Stimulated activated CD4-positive, alpha-beta T cell treated with anti-CD3 and anti-CD28 coated beads, Interleukin-4, amount 100 ng/mL, for 48 hours (primary cell): Measurements from ENCODE around the gene IRF2.

ENCODE experiments used
- DNase-seq, 2 donors: peaks; one replicate each; pipeline ENCODE4 v3.0.0-alpha.2; 2020; ENCODE audit warnings: low read depth in 2 of 2

Gene IRF2

DNA sequence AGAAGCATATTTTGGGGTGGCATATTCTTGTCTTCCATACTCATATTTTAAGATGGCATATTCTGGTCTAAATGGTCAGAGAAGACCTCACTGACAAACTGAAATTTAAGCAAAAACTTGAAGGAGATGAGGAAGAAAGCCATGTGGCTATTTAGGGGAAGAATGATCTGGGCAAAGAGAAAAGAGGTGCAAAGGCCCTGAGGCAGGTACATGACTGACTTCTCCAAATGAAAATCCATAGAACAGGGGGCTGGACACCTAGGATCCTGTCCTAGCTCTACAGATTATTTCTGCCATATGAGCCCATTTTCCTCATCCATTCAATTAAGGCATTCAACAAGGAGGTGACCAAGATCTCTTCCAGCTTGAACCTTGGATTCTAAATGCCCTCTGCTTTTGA lies 105.6 kb downstream of the IRF2 start:
- DNase-seq = no peak

DNA sequence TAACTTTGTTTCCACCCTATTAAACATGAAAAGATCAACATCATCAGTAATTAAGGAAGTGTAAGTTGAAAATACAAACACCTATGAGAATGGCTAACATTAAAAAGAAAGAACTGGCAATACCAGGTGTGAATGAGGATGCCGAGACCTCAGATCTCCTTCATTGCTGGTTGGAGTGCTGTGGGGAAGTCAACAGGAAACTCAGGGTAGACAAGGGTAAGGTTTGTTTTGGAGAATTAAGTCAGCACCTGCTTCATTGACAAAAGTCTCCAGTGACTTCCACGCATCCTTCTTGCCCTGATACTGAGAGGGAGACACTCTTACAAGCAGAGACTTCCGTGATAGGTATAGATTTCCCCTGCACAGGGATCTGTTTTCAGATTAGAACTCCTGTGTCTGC lies 106.1 kb downstream of the IRF2 start:
- DNase-seq = no peak

DNA sequence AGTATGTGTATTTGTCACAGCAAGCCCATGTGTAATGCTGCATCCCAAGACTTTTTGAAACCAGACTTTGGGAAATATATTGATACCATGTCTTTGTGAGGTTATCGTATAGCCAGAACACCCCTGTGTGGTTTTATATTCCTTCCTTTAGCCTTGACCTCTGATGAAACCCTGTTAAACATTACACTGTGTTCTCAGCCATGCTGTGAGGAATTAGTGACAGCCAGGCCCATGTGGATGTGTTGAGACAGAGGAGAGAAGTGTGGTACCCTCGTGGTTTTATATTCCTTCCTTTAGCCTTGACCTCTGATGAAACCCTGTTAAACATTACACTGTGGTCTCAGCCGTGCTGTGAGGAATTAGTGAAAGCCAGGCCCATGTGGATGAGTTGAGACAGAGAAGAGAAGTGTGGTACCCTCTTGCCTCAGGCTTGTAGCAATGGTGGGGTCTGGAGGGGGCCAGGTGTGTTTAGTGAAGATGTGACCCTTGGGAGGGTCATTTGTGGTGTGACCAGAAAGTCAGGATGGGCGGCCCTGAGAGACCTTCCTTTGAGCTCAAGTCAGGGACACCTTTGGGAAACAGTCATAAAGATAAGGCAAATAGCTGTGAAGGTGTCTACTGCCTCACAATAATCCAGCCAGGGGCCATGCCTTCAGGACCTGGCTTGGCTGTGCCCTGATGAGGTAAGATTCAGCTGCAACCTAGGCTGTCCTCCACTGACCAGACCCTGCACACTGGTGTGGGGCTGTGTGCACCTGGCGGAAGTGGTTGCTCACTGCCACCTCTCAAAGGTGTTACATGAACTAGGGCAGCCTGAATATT lies 110.0 kb downstream of the IRF2 start:
- DNase-seq = no peak

DNA sequence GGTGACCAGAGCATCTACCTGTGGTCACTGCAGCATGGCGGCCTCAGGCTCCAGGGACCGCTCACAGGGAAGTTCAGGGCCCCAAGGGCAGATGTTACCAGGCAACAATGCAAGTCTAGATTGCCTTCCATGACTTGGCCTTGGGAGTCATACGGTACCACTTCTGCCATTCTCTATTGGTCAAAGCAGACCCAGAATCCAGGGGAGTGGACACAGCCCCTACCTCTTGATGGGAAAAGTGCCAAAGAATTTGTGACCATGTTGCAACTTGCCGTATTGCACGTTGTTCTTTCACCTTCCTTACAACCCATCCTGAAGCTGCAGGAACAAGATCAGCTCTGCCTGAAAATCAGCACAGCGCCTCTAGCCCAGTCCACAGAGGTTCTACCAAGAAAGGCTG lies 111.1 kb downstream of the IRF2 start:
- no peak for DNase-seq

DNA sequence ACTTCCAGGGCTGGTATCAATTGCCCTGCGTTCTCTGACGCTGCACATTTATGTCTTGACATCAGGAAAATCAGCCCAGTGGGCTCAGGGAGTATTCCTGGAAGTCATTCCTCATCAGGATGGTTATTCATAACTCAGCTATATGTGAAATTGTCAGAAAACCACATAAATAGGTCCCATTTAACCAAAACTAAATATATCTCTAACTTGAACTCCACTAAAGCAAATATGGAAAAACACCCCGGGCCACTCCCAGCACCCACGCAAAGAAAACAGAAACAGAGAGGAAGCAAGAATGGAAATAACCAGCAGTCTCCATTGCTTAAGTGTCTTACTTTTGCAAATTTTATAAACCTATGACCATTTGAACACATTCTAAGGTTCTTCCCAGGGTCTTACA lies 112.0 kb downstream of the IRF2 start:
- DNase-seq = no peak

DNA sequence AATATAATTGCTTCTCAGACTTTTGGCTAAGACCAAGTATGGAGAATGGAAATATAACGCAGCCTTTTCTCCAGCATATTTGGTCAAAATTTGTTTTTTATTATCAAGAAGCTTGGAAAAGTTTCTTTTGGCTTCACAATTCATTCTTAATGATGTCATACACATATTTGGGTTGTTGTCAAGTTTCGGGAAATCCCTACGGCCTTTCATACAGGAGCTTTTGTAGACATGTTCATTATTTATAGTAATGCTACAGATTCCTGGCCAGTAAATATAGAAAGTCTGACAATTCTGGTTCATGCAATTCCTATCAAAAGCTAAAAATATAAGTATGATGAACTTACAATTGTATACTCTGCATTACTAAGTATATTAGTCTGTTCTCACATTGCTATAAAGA lies 112.9 kb downstream of the IRF2 start:
- DNase-seq = no peak

DNA sequence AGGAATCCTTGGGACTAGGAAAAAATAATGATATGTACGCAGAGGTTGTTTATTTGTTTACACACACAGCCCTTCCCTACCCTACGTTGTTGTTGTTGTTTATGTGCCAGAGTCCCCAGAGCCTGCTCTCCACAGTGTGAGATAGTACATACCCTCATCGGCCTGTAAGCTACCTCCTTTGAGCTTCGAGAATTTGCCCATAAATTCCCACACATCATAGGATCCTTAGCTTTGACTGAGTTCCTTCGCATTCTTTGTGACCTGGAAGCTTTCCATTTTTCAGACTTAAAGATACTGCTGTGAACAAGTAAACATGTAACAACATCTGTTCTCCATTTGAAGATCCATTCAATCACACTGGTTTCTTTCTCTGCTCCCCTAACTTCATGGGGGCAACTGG lies 114.5 kb downstream of the IRF2 start:
- DNase-seq = no peak

DNA sequence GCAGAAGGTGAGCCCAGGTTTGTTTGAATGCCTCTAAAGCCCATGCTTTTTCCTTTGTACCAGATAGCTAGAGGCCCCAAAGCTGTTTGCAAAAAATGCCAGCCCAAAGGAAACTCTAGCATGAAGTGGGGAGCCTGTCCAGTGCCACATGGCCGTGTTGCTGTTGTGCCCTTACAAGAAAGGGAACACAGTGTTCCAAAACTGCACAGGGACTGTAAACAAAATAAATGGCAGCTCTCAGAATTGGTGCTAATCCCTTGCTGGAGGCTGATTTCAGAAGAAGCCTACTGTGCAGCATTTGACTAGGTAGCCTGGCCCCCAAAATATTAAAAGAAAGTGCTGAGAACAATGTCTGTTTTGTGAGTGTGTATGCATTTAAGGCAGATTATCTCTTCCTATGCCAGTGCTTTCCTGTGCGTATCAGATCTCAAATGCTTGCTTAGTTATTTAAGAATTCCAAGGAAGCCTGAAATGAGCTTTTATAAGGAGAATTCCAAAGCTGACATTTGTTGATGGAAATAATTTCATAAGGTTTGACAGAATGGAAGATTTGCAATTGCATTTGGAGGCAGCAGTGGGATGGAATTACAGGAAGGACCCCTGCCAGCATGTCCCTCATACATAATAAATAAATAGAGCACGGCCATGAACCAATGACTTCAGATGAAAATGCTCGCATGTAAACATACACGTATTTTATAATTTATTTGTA lies 115.7 kb downstream of the IRF2 start:
- no peak for DNase-seq

DNA sequence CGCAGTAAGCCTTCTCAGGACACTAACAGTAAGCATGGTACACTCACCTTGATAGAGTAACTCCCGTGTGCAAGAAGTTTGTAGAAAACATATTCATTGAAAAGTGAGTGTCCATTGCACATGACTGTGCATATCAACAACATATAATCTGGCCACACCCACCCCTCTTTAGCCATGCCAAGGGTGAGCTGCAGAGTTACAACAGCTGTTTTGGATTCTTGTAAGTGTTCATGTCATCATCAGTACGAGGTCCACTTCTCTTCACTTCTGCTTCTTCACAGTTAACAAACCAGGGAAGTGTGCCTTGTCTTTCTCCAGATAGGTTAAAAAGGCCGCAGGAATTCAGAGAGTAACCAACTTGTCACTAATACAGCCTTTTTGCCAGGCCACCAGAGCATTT lies 116.6 kb downstream of the IRF2 start:
- no peak for DNase-seq

DNA sequence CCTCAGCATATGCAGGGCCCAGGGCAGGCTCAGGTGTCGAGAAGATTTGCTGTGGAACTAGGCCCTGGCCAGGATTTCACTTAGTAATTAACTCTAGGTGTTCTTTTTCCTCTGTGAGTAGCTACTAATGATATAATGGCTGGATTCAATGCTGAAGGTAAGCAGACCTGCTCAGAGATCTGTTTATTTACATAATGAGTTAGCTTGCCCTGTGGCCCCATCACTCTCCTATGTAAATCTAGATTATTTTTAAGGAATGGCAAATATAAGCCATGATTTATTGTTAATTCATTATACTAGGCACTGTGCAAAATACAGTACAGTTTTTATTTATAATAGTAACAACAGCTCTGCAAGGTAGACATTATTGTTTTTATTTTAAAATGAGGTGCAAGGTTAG lies 117.2 kb downstream of the IRF2 start:
- no peak for DNase-seq

DNA sequence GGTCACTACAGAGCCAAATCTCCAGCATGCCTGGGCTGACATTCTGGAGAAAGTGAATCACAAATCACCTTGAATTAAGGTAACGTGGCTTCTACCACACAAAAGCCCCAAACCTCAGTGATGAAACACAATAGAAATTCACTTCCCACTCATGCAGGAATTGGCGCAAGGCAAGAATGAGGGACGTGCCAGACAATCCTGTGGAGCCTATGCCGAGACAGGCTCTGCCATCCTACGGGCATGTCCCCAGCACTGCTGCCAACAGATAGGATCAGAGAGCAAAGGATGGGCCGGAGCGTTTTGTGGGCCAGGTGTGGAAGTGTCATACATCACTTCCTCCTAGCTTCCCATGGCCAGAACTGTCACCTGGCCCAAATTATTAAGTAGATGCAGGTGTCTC lies 118.0 kb downstream of the IRF2 start:
- no peak for DNase-seq

DNA sequence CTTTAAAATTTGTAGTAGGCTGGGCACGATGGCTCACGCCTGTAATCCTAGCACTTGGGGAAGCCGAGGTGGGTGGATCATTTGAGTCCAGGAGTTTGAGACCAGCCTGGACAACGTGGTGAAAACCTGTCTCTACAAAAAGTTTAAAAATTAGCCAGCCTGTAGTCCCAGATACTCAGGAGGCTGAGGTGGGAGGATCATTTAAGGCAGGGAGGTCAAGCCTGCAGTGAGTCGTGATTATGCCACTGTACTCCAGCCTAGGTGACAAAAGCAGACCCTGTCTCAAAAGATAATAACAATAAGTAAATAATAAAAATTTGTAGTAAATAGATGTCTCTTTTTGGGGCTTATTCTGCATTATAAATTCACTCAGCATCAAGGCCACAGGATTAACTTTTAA lies 118.5 kb downstream of the IRF2 start:
- no peak for DNase-seq

DNA sequence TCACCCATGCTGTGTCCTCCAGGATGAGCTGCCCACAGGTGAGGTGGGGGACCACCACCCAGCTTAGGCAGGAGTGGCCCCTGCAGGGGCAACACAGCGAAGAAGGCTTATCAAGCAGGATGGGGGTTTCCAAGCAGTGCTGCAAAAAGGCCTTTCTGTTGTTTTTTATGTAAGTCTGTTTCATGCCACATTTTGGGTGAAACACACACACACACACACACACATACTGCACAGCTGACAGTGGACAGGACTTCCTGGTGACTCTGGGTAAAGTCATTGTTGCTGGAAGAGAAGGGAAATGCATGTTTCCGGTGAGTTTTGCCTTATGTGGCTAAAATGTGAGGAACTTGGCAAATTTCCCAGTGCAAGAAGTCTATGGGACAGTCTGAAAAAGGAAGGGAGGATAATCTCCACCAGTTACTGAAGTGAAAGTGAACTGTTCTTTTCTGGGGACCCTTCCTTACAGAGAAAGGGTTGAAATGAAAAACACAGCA lies 119.2 kb downstream of the IRF2 start:
- DNase-seq = no peak

DNA sequence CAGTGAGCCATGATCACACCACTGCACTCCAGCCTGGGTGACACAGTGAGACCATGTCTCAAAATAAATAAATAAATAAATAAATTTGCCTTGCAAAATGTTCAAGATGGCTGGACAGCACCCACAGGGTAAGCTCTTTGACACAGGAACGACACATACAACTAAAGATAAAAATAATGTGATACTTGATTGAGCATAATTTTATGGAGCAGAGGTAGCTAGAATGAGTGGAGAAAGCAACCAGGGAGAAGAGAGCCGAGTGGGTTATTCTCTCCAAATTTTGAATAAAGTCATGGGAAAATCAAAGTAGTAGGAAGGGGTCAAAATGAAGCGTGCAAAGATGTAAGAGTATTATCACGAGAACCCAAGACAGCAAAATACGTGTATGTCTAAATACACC lies 121.5 kb downstream of the IRF2 start:
- no peak for DNase-seq

DNA sequence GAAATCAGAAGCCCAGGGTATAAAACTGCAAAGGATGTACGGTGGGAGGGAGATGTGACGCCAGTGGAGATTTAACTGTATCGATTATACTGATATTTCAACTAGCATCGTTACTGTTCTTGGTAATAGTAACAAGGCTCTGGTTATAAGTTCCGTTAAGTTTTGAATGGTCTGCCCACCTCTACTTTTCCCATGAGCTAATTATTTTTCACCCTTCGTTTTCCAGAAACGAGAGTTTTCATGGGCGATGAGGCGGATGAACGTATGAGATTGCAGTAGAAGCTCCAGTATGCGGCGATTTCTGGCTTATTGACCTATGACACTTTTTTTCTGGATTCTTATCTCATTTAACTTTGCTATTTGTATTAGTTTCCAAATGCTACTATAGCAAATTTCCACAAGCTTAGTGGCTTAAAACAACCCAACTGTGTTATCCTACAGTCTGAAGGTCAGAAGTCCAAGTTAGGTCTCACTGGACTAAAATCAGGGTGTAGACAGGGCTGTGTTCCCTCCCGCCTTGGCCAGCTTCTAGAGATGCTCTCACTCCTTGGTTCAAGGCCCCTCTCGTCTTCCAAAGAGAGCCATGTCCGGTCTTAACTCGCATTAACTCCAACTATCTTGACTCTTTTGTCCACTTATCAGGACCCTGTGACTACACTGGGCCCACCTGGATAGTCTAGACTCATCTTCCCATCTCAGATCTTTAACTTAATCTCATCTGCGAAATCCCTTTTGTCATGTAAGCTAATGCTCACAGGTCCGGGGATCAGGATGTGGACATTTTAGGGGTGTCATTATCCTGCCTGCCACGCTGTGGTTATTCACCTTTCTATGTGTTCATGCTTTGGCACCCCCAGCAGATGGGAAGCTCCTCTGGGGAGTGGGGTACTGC lies 122.5 kb downstream of the IRF2 start:
- no peak for DNase-seq

DNA sequence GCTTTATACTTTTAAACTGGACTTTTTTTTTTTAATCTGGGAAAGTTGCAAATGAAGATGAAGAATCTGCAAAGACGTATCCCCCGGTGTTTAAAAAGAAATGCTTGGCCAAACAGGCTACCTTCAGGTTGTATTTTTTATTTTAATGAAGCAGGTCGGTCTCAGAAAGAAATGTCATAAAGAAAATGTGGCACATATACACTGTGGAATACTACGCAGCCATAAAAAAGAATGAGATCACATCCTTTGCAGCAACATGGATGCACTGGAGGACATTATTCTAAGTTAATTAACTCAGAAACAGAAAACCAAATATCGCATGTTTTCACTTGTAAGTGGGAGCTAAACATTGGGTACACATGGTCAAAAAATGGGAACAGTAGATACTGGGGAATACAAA lies 123.4 kb downstream of the IRF2 start:
- no peak for DNase-seq

DNA sequence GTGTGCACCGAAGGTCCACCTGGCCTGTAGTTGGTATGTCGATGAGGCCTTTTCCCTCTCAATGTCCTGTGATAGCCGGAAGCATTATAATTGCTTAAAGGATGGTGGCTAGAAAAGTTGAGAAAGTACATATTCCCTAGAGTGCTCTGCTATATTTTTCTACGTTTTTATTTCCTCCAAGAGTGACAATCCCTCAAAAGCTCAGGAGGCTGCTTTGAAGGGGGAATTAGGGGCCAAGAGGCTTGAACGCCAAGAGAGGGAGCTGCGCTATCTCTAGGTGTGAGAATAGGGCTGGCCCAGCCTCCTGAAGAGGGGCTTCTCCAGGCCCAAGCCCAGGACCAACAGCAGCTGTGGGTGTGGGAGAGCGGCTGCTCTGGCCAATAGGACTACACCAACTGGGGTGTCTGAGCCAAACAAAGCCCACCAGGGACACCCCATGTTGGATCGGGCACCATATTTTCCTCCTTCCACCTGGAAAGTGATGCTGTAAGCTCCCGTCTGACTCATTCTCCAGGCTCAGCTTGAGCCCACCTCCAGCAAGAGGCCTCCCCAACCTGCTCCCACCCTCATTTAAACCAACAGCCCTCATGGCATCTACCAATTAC lies 124.0 kb downstream of the IRF2 start:
- DNase-seq = no peak

DNA sequence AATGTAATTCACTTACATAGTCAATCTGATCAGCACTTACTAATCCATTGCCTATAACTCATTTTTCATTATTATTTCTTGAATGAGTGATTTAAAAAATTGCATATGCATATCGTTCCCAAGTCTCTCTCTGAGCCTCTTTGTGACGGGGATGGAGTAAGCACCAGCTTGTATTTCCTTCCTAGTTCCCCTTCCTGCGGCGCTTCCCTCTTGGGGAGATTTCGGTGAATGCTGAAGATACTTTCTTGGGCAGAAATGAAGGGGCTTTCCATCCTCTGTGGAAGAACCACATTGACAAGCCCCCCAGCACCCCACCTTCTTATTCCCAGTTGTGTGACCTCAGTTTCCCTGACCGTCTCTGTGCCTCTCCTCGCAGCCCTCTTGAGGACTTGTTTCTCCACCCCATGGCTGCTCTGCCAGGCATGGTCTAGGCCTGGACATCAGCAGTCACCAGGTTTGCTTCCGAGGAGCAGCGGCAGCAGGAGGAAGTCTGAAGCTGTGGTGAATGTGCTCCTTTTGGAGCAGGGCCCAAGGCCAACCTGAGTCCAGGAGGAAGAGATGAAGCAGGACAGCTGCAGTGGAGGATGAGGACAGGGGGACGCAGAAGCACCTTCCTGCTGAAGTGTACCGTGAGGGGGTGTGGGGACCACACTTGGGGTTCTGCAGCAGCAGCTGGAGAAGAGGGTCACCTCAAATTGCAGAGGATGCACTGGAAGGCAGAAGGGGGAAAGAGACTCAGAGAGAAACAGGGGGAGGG lies 124.9 kb downstream of the IRF2 start:
- DNase-seq = no peak

DNA sequence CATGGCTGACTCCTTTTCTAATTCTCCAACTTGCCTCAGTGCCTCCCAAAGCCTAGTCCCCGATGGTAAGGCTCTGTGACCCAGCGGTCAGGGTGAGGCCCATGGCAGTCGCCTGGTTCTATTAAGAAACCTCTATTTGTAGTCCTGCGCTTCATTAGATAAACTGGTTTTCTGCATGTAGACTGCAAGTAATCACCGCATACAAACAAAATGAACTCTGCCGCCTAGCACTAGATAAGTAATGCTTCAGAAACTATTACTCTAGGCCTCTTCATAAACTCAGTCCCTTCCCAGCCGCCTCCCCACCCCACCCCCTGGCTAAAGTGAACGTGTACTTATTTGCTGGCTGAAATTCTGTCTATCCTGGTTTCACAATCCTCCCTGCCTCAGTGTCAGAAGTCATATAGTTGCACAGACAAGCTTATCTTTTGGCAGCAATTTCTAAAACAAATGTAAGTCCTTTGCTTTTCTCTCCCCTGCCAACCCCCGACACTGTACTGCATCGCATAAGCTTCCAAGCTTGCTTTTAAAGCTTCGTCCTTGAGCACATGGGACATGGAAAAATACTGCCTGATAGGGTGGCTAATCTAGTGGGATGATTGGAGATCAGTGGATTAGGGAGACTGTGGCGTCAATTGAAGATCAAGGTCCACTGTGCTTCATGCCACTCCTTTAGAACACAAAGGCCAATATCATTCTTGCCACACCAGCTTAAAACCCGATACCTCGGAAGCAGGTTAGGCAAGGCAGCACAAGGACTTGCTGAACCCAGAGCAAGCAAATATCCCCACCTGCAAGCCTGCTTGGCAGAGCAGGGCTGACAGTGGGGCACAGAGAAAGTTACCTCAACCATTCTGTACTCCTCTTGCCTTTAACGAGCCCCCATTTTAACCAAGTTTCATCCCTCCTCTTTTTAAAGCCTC lies 125.8 kb downstream of the IRF2 start:
- DNase-seq = no peak
